ENCODE results near the gene TUBB1.

Gene TUBB1

GRCh38 chr20:59025511-59025910 lies 6.3 kb downstream of the TUBB1 start:
- no peak for DNase-seq (ENCODE audit: low read depth in 1 of 2, low spot score in 1 of 2)
- no peaks in the 10 kb centered on the region for H3K27me3 ChIP-seq (ENCODE audit: insufficient read depth, poor library complexity, severe bottlenecking)
- TF ChIP-seq CTCF (IDR thresholded peaks at IDR 0.05; ENCODE audit: insufficient read depth, low read length) = no peak
- no peak for TF ChIP-seq POLR2AphosphoS5 (IDR thresholded peaks at IDR 0.05; ENCODE audit: low read depth)
- no peak for TF ChIP-seq SPI1 (IDR thresholded peaks at IDR 0.05; ENCODE audit: borderline replicate concordance, low read depth)
- TF ChIP-seq GABPA (IDR thresholded peaks at IDR 0.05; ENCODE audit: low read depth) = no peak
- TF ChIP-seq REST (IDR thresholded peaks at IDR 0.05; ENCODE audit: insufficient replicate concordance, low read depth) = no peak
- H3K27ac ChIP-seq (replicated peaks) = no peak overlapping the region
- no peak overlapping the region for H3K4me3 ChIP-seq (replicated peaks; ENCODE audit: insufficient read depth, low read length)

DNA sequence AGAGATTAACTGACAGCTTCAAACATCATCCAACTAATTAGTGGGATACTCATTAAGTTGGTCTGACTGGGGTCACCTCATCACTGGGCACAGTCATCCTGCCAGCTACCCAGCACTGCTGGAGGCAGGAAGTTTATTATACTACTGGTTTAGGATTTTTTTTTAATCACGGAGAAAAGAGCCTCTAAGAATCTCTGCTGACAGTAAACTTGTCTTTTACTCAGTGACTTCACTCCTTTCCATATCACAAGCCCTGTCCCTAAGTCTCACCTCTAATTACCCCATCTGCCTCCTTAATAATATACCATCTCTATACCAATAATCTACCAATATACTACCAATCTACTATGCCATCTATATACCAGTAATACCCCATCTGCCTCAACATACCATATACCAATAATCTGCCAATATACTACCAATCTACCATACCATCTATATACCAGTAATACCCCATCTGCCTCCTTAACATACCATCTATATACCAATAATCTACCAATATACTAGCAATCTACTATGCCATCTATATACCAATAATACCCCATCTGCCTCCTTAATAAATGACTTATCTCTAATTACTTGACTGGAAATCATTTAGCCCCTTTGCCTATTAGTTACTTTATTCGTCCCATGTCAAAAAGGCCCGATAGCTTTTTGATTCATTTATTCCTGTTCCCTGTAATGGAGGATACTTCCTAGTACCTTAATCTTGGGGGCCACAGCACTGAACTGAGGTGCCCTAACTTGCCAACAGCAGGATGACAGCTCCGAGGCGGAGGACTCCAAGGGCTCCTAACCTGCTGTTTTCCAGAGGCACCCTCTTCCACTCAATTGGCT lies 7.9 kb downstream of the TUBB1 start:
- Histone ChIP-seq H3K4me3 (replicated peaks; ENCODE audit: insufficient read depth, low read length) (no peak overlapping the region), H3K27ac (replicated peaks) (no peak overlapping the region), H3K27me3 (ENCODE audit: insufficient read depth, poor library complexity, severe bottlenecking) (no peaks in the 10 kb centered on the region)
- TF ChIP-seq GABPA (IDR thresholded peaks at IDR 0.05; ENCODE audit: low read depth) (no peak), SPI1 (IDR thresholded peaks at IDR 0.05; ENCODE audit: borderline replicate concordance, low read depth) (no peak), POLR2AphosphoS5 (IDR thresholded peaks at IDR 0.05; ENCODE audit: low read depth) (no peak), CTCF (IDR thresholded peaks at IDR 0.05; ENCODE audit: insufficient read depth, low read length) (no peak), REST (IDR thresholded peaks at IDR 0.05; ENCODE audit: insufficient replicate concordance, low read depth) (no peak)
- no peak for DNase-seq (ENCODE audit: low read depth in 1 of 2, low spot score in 1 of 2)

DNA sequence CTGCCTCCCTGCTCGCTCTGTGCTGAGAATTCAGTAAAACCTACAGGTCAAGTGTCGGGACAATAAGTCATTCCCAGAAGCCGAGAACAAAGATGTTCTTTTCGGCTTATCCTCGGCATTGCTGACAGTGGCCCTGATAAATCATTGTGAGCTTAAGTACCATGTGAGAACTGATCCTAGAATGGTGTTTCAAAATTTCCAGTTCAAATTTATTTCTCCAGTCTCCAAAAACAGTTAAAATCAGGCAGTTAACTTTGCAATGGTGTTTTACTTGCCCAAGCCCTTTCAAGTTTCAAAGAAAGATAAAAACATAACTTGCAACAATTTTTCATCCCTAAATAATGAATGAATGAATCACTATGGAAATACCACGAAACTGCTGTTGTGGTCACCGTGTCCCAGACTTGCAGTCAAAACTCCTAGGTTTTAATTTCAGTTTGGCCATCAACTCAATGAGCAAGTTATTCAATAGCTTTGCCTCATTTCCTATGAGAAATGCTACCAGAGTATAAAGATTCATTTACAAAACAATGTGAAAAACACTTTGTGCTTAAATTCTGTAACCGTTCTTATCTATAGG lies 8.6 kb downstream of the TUBB1 start:
- H3K27ac ChIP-seq (replicated peaks) = no peak overlapping the region

More for the DNA sequence above, 8.6 kb downstream of the TUBB1 start:
- no peak overlapping the region for H3K4me3 ChIP-seq (replicated peaks; ENCODE audit: insufficient read depth, low read length)
- DNase-seq (ENCODE audit: low read depth in 1 of 2, low spot score in 1 of 2) = no peak
- no peaks in the 10 kb centered on the region for H3K27me3 ChIP-seq (ENCODE audit: insufficient read depth, poor library complexity, severe bottlenecking)
- TF ChIP-seq REST (IDR thresholded peaks at IDR 0.05; ENCODE audit: insufficient replicate concordance, low read depth) (no peak), POLR2AphosphoS5 (IDR thresholded peaks at IDR 0.05; ENCODE audit: low read depth) (no peak), CTCF (IDR thresholded peaks at IDR 0.05; ENCODE audit: insufficient read depth, low read length) (no peak), GABPA (IDR thresholded peaks at IDR 0.05; ENCODE audit: low read depth) (no peak), SPI1 (IDR thresholded peaks at IDR 0.05; ENCODE audit: borderline replicate concordance, low read depth) (no peak)

Data from HL-60 (cell line).